HUES6 (cell line): ENCODE measurements around the gene EMD.
A peak's percentile ranks its signal among the peaks of the same experiment; 100 is the strongest.

Experiments
- H3K27ac ChIP-seq: 2 replicates; pipeline ENCODE4 v1.7.0; 2013; ENCODE audit warnings: low read depth, mild to moderate bottlenecking, low read length, inconsistent platforms
- H3K27me3 ChIP-seq: 2 replicates; pipeline ENCODE4 v1.6.1; 2013; ENCODE audit warnings: low read length; ENCODE audit not compliant: control insufficient read depth, insufficient read depth
- H3K36me3 ChIP-seq: 2 replicates; pipeline ENCODE4 v1.6.1; 2013; ENCODE audit warnings: low read length; ENCODE audit not compliant: control insufficient read depth, insufficient read depth
- H3K4me1 ChIP-seq: 2 replicates; pipeline ENCODE4 v1.6.1; 2013; ENCODE audit warnings: low read length; ENCODE audit not compliant: control insufficient read depth, insufficient read depth
- H3K4me3 ChIP-seq: 2 replicates; pipeline ENCODE4 v1.5.1; 2013; ENCODE audit warnings: low read depth, low read length
- H3K9ac ChIP-seq: one replicate; pipeline ENCODE4 v1.6.1; 2013; ENCODE audit warnings: mild to moderate bottlenecking, low read length
- H3K9me3 ChIP-seq: 2 replicates; pipeline ENCODE4 v1.6.1; 2013; ENCODE audit warnings: low read depth, low read length; ENCODE audit not compliant: control insufficient read depth, insufficient read depth

Gene EMD

GRCh38 chrX:154365997-154366665 is 13.0 kb upstream of the EMD start:
- H3K9me3 ChIP-seq = peaks cover 18% of the 10 kb centered on the region; the same call in 1 of the 2 replicates
- no peak overlapping the region for H3K27ac ChIP-seq
- peak overlapping the region; percentile 54 for H3K9ac ChIP-seq
- H3K27me3 ChIP-seq = no peaks in the 10 kb centered on the region
- no peak overlapping the region for H3K4me3 ChIP-seq
- peaks cover 11% of the 10 kb centered on the region; the same call in 1 of the 2 replicates for H3K4me1 ChIP-seq
- peaks cover 87% of the 10 kb centered on the region for H3K36me3 ChIP-seq

GRCh38 chrX:154366666-154367055 is 12.4 kb upstream of the EMD start:
- H3K9ac ChIP-seq = peak overlapping the region; percentile 54
- peaks cover 81% of the 10 kb centered on the region for H3K36me3 ChIP-seq

GRCh38 chrX:154367474-154368308 is 11.4 kb upstream of the EMD start:
- H3K9ac ChIP-seq = peak overlapping the region; percentile 99
- H3K36me3 ChIP-seq = peaks cover 71% of the 10 kb centered on the region

More at GRCh38 chrX:154366666-154367055, 12.4 kb upstream of the EMD start:
- Histone ChIP-seq H3K9me3 (peaks cover 14% of the 10 kb centered on the region; the same call in 1 of the 2 replicates), H3K27me3 (no peaks in the 10 kb centered on the region), H3K4me3 (no peak overlapping the region), H3K27ac (peak overlapping the region; percentile 9; the same call in 1 of the 2 replicates), H3K4me1 (peaks cover 11% of the 10 kb centered on the region; the same call in 1 of the 2 replicates)

GRCh38 chrX:154368630-154369448 is 10.3 kb upstream of the EMD start:
- peaks cover 62% of the 10 kb centered on the region for H3K36me3 ChIP-seq
- H3K9me3 ChIP-seq = peaks cover 7% of the 10 kb centered on the region; the same call in 1 of the 2 replicates
- H3K4me3 ChIP-seq = peak overlapping the region; percentile 94
- peak overlapping the region; percentile 99 for H3K9ac ChIP-seq
- H3K4me1 ChIP-seq = peaks cover 27% of the 10 kb centered on the region; the same call in 1 of the 2 replicates
- H3K27me3 ChIP-seq = no peaks in the 10 kb centered on the region
- peak overlapping the region; percentile 98 for H3K27ac ChIP-seq

More at GRCh38 chrX:154367474-154368308, 11.4 kb upstream of the EMD start:
- H3K27me3 ChIP-seq = no peaks in the 10 kb centered on the region
- H3K4me3 ChIP-seq = peak overlapping the region; percentile 94; the same call in 1 of the 2 replicates
- H3K27ac ChIP-seq = peak overlapping the region; percentile 98; the same call in 1 of the 2 replicates
- H3K4me1 ChIP-seq = peaks cover 19% of the 10 kb centered on the region; the same call in 1 of the 2 replicates
- peaks cover 7% of the 10 kb centered on the region; the same call in 1 of the 2 replicates for H3K9me3 ChIP-seq

- Histone ChIP-seq H3K9ac (peak overlapping the region; percentile 99), H3K9me3 (peaks cover 7% of the 10 kb centered on the region; the same call in 1 of the 2 replicates), H3K27me3 (no peaks in the 10 kb centered on the region), H3K4me1 (peaks cover 31% of the 10 kb centered on the region; the same call in 1 of the 2 replicates), H3K27ac (peak overlapping the region; percentile 98), H3K4me3 (peak overlapping the region; percentile 94), H3K36me3 (peaks cover 54% of the 10 kb centered on the region)
These were observed 9.4 kb upstream of the EMD start for GRCh38 chrX:154369449-154370299.

- Histone ChIP-seq H3K36me3 (peaks cover 46% of the 10 kb centered on the region), H3K4me1 (peaks cover 34% of the 10 kb centered on the region; the same call in 1 of the 2 replicates), H3K27ac (peak overlapping the region; percentile 98), H3K27me3 (no peaks in the 10 kb centered on the region), H3K9ac (peak overlapping the region; percentile 99), H3K9me3 (peaks cover 7% of the 10 kb centered on the region; the same call in 1 of the 2 replicates), H3K4me3 (peak overlapping the region; percentile 94)
These were observed 8.6 kb upstream of the EMD start for GRCh38 chrX:154370300-154371016.

- Histone ChIP-seq H3K9ac (peak overlapping the region; percentile 99), H3K27me3 (no peaks in the 10 kb centered on the region), H3K4me3 (peak overlapping the region; percentile 94), H3K9me3 (peaks cover 3% of the 10 kb centered on the region; the same call in 1 of the 2 replicates), H3K4me1 (peaks cover 34% of the 10 kb centered on the region; the same call in 1 of the 2 replicates), H3K27ac (peak overlapping the region; percentile 98; the same call in 1 of the 2 replicates), H3K36me3 (peaks cover 38% of the 10 kb centered on the region)
These were observed 7.9 kb upstream of the EMD start for GRCh38 chrX:154371017-154371788.

GRCh38 chrX:154371789-154372300 is 7.2 kb upstream of the EMD start:
- peaks cover 32% of the 10 kb centered on the region for H3K36me3 ChIP-seq
- no peaks in the 10 kb centered on the region for H3K27me3 ChIP-seq
- H3K4me3 ChIP-seq = peak overlapping the region; percentile 66
- H3K4me1 ChIP-seq = peaks cover 34% of the 10 kb centered on the region; the same call in 1 of the 2 replicates
- H3K9me3 ChIP-seq = peaks cover 2% of the 10 kb centered on the region; the same call in 1 of the 2 replicates
- peak overlapping the region; percentile 82 for H3K9ac ChIP-seq
- peak overlapping the region; percentile 84; the same call in 1 of the 2 replicates for H3K27ac ChIP-seq
